IMR-90 (cell line): Measurements from ENCODE around the gene GTF2I. TPM values are rescaled to one million over a fixed set of nuclear protein-coding genes. Genes with fewer than 3 reads are reported as not detected.
"Not testable (repeated sequence)": the region's sequence is repeated elsewhere in the genome, so short reads cannot be mapped to it uniquely, and the experiment has no call there.

Experiments used
- ATAC-seq: fragments of 200-7000 bp; cut with Tn5 transposase; 2 replicates; pipeline ENCODE4 v1.9.1; 2020; ENCODE audit warnings: low read depth, mild to moderate bottlenecking, moderate library complexity
- BruUV-seq: library from RNA; stranded (reverse); fragments of 400-500 nt; replicated peaks from 2 replicates; lab custom pipeline; 2021; lab: Mats Ljungman, UMichigan
- CTCF ChIA-PET: fragments of 300-600 bp; formaldehyde crosslinking; extraction: SDS; loops from one replicate; lab custom pipeline; 2021; ENCODE audit warnings: antibody characterized with exemption; lab: Yijun Ruan, JAX
- POLR2A ChIA-PET: fragments of 300-600 bp; sonication (Branson Sonifier 250); formaldehyde crosslinking; loops from one replicate; lab custom pipeline; 2022; ENCODE audit warnings: antibody characterized with exemption; ENCODE audit not compliant: unreplicated experiment; lab: Charles Lee
- DNase-seq: peaks from one replicate; pipeline ENCODE4 v3.0.0; 2013
- H2AFZ ChIP-seq: replicated peaks from 2 replicates; pipeline ENCODE3; 2013; ENCODE audit warnings: low read length, mild to moderate bottlenecking; ENCODE audit not compliant: poor library complexity
- H2AK5ac ChIP-seq: 2 replicates; pipeline ENCODE4 v1.6.1; 2013; ENCODE audit warnings: low read depth, low read length, inconsistent platforms
- H2AK9ac ChIP-seq: replicated peaks from 2 replicates; pipeline ENCODE3; 2013; ENCODE audit warnings: mild to moderate bottlenecking, low read depth, low read length, moderate library complexity; ENCODE audit not compliant: poor library complexity
- H2BK120ac ChIP-seq: 2 replicates; pipeline ENCODE4 v1.6.1; 2013; ENCODE audit warnings: low read depth, low read length, inconsistent platforms
- H2BK15ac ChIP-seq: 3 replicates; pipeline ENCODE4 v1.6.1; 2013; ENCODE audit warnings: low read depth, low read length, inconsistent platforms
- H2BK20ac ChIP-seq: 2 replicates; pipeline ENCODE4 v1.6.1; 2013; ENCODE audit warnings: low read depth, mild to moderate bottlenecking, inconsistent platforms, low read length, moderate library complexity
- H2BK5ac ChIP-seq: 2 replicates; pipeline ENCODE4 v1.6.1; 2013; ENCODE audit warnings: mild to moderate bottlenecking, low read depth, low read length, inconsistent platforms; ENCODE audit not compliant: poor library complexity, severe bottlenecking
- H3K14ac ChIP-seq: replicated peaks from 2 replicates; pipeline ENCODE4 v1.6.1; 2013; ENCODE audit warnings: low read depth, low read length, inconsistent platforms
- H3K18ac ChIP-seq: 2 replicates; pipeline ENCODE4 v1.6.1; 2013; ENCODE audit warnings: low read depth, low read length, control low read depth
- H3K23ac ChIP-seq: 2 replicates; pipeline ENCODE4 v1.6.1; 2013; ENCODE audit warnings: low read depth, low read length, inconsistent platforms
- H3K27ac ChIP-seq: 2 replicates; pipeline ENCODE4 v1.5.1; 2013; ENCODE audit warnings: mild to moderate bottlenecking, control low read depth, low read length; ENCODE audit not compliant: insufficient read depth
- H3K27me3 ChIP-seq: 2 replicates; pipeline ENCODE4 v1.6.1; 2013; ENCODE audit warnings: low read length; ENCODE audit not compliant: control insufficient read depth, insufficient read depth
- H3K36me3 ChIP-seq: 2 replicates; pipeline ENCODE4 v1.6.1; 2013; ENCODE audit warnings: low read length, mixed read lengths; ENCODE audit not compliant: control insufficient read depth, insufficient read depth
- H3K4ac ChIP-seq: 2 replicates; pipeline ENCODE4 v1.6.1; 2013; ENCODE audit warnings: low read depth, low read length, inconsistent platforms
- H3K4me1 ChIP-seq: 2 replicates; pipeline ENCODE4 v1.6.1; 2013; ENCODE audit warnings: low read length, mixed read lengths; ENCODE audit not compliant: control insufficient read depth, insufficient read depth
- H3K4me2 ChIP-seq: 2 replicates; pipeline ENCODE4 v1.6.1; 2013; ENCODE audit warnings: low read depth, mild to moderate bottlenecking, control low read depth, low read length, moderate library complexity
- H3K4me3 ChIP-seq: 2 replicates; pipeline ENCODE4 v1.5.1; 2013; ENCODE audit warnings: low read depth, mild to moderate bottlenecking, control low read depth, low read length, moderate library complexity; ENCODE audit not compliant: insufficient read depth
- H3K56ac ChIP-seq: 2 replicates; pipeline ENCODE4 v1.6.1; 2013; ENCODE audit warnings: low read length, inconsistent platforms; ENCODE audit not compliant: insufficient read depth; ENCODE audit errors: extremely low read depth
- H3K79me1 ChIP-seq, 2 experiments: 2 replicates each; pipeline ENCODE4 v1.6.1; 2013; ENCODE audit warnings: low read length in 2 of 2, inconsistent platforms in 1 of 2, low read depth in 1 of 2
- H3K9ac ChIP-seq: 2 replicates; pipeline ENCODE4 v1.6.1; 2013; ENCODE audit warnings: low read depth, low read length, control low read depth
- H3K9me1 ChIP-seq: 2 replicates; pipeline ENCODE4 v1.6.1; 2013; ENCODE audit warnings: low read length, inconsistent platforms; ENCODE audit not compliant: insufficient read depth
- H3K9me3 ChIP-seq: 2 replicates; pipeline ENCODE4 v1.6.1; 2013; ENCODE audit warnings: low read length; ENCODE audit not compliant: control insufficient read depth, insufficient read depth
- H4K20me1 ChIP-seq: 2 replicates; pipeline ENCODE4 v1.6.1; 2013; ENCODE audit warnings: low read length, inconsistent platforms; ENCODE audit not compliant: insufficient read depth
- H4K5ac ChIP-seq: 2 replicates; pipeline ENCODE4 v1.6.1; 2013; ENCODE audit warnings: mild to moderate bottlenecking, low read depth, low read length, control low read depth
- H4K8ac ChIP-seq, 2 experiments: 2 replicates each; pipeline ENCODE4 v1.6.1; 2013; ENCODE audit warnings: low read depth in 2 of 2, low read length in 2 of 2, control low read depth in 1 of 2, inconsistent platforms in 1 of 2
- H4K91ac ChIP-seq: 2 replicates; pipeline ENCODE4 v1.6.1; 2013; ENCODE audit warnings: low read depth, low read length, inconsistent platforms; ENCODE audit not compliant: insufficient read depth
- WGBS, 2 experiments: methylation state at CpG; one replicate each; pipeline versions ENCODE4 v1.1.5 to v1.1.7; 2013; ENCODE audit warnings: missing lambda C conversion rate in 2 of 2; ENCODE audit not compliant: insufficient read length in 1 of 2; ENCODE audit errors: extremely low coverage in 2 of 2; 5-methylcytosine and 5-hydroxymethylcytosine counted together
- dilution Hi-C: fragments of 300-500 bp; cut with HindIII; formaldehyde crosslinking; loops from one replicate; pipeline ENCODE4 v1.14.3; 2018; ENCODE audit warnings: low sequenced_read_pairs; ENCODE audit not compliant: unreplicated experiment
- in situ Hi-C: fragments of 300-500 bp; cut with MboI; formaldehyde crosslinking; loops from 3 replicates; pipeline ENCODE4 v1.14.3; 2019; ENCODE audit warnings: low sequenced_read_pairs, inconsistent platforms, mixed read lengths
- intact Hi-C: fragments of 100-400 bp; cut with micrococcal nuclease; formaldehyde crosslinking; loops from 2 replicates; pipeline ENCODE4 v1.10.0; 2022
- polyA plus RNA-seq, 3 experiments: library from polyadenylated mRNA; depleted of rRNA; stranded (reverse); fragments of >200 nt; gene quantifications; 2 replicates each; pipeline ENCODE4 v1.2.3, GENCODE V29; 2012; ENCODE audit warnings: low replicate concordance in 1 of 3
- total RNA-seq: library from RNA; depleted of rRNA; stranded (reverse); fragments of >200 nt; gene quantifications from 2 replicates; pipeline ENCODE4 v1.2.3, GENCODE V29; 2012

The GTF2I gene
- total and polyA plus RNA-seq, 2 of the 4 experiments (the other 2 are of a cell fraction): 46.4 to 88.8 TPM

GRCh38 chr7:74758982-74759381 is 101.5 kb downstream of the GTF2I start:
- peak; percentile 66 for ATAC-seq
- dilution Hi-C loops, H3K9me1 ChIP-seq, H2AK9ac ChIP-seq, CTCF ChIA-PET, H4K20me1 ChIP-seq, H3K9me3 ChIP-seq, H2AFZ ChIP-seq, DNase-seq, H3K79me1 ChIP-seq, H3K36me3 ChIP-seq, intact Hi-C loops, POLR2A ChIA-PET, in situ Hi-C loops, H3K4me3 ChIP-seq, H3K4me1 ChIP-seq, H3K23ac ChIP-seq, H3K27me3 ChIP-seq, H2BK15ac ChIP-seq: not testable (repeated sequence)
- Histone ChIP-seq H3K4me2 (peak overlapping the region; percentile 27; the same call in 1 of the 2 replicates), H2BK5ac (peak overlapping the region; percentile 85), H3K14ac (peak overlapping the region; percentile 89; the same call in 1 of the 2 replicates), H2BK120ac (peak overlapping the region; percentile 91), H2BK20ac (peak overlapping the region; percentile 94; the same call in 1 of the 2 replicates), H3K56ac (peak overlapping the region; percentile 85), H2AK5ac (peak overlapping the region; percentile 100), H3K4ac (peak overlapping the region; percentile 97), H3K9ac (peak overlapping the region; percentile 34; the same call in 1 of the 2 replicates), H4K8ac (peak overlapping the region; percentile 93 to 97), H4K91ac (peak overlapping the region; percentile 90), H3K27ac (peak overlapping the region; percentile 84), H4K5ac (peak overlapping the region; percentile 70), H3K18ac (peak overlapping the region; percentile 88)
- no CpG with 5 or more reads among the region's 3 CpGs for WGBS, 2 experiments
- BruUV-seq: TSS peak; percentile 93

- ATAC-seq, H3K9me1 ChIP-seq, H2BK120ac ChIP-seq, H2AK5ac ChIP-seq, POLR2A ChIA-PET, H4K91ac ChIP-seq, dilution Hi-C loops, H2BK20ac ChIP-seq, H2BK5ac ChIP-seq, H4K5ac ChIP-seq, H3K79me1 ChIP-seq, H2AK9ac ChIP-seq, intact Hi-C loops, H3K4me3 ChIP-seq, H3K4me2 ChIP-seq, H4K20me1 ChIP-seq, H3K27me3 ChIP-seq, DNase-seq, H3K23ac ChIP-seq, BruUV-seq, H3K4ac ChIP-seq, CTCF ChIA-PET, H2BK15ac ChIP-seq, H3K18ac ChIP-seq, H3K4me1 ChIP-seq, H3K36me3 ChIP-seq, H3K14ac ChIP-seq, H3K9ac ChIP-seq, H3K56ac ChIP-seq, in situ Hi-C loops, H3K27ac ChIP-seq, H2AFZ ChIP-seq, H4K8ac ChIP-seq, H3K9me3 ChIP-seq: not testable (repeated sequence)
- WGBS, 2 experiments: no CpG with 5 or more reads among the region's 17 CpGs
Observed at GRCh38 chr7:74765205-74765918, 107.8 kb downstream of the GTF2I start.
